ENCODE measurements around the gene CTNND2.

The CTNND2 gene

DNA sequence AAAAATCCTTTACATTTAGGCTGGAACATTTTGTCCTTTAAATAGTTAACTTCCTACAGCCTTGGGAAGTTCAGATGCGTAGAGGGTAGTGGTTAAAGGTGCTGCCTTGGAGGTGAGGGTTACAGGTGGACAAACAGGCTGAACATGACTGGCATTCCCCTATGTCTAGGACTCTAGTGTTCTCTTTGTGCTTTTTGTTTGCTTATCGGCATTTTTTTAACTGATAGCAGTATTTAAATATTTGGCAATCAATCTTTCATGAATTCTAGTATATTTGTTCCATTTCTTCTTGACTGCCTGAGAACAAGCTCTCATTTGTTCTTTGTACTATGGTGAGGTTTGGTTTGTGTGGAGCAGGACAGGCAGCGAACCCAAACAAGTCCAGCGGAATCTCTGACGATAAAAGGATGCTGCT, 307.6 kb downstream of the CTNND2 start:
- no peak for DNase-seq (ENCODE audit: low spot score)
- TF ChIP-seq, protein P1, sequence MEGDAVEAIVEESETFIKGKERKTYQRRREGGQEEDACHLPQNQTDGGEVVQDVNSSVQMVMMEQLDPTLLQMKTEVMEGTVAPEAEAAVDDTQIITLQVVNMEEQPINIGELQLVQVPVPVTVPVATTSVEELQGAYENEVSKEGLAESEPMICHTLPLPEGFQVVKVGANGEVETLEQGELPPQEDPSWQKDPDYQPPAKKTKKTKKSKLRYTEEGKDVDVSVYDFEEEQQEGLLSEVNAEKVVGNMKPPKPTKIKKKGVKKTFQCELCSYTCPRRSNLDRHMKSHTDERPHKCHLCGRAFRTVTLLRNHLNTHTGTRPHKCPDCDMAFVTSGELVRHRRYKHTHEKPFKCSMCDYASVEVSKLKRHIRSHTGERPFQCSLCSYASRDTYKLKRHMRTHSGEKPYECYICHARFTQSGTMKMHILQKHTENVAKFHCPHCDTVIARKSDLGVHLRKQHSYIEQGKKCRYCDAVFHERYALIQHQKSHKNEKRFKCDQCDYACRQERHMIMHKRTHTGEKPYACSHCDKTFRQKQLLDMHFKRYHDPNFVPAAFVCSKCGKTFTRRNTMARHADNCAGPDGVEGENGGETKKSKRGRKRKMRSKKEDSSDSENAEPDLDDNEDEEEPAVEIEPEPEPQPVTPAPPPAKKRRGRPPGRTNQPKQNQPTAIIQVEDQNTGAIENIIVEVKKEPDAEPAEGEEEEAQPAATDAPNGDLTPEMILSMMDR (conservative IDR thresholded peaks at IDR 0.05; ENCODE audit: low read depth) = no peak
- CTCF ChIA-PET = no interaction called here
- H3K27ac ChIP-seq = no peak overlapping the region
- POLR2A ChIA-PET (ENCODE audit: low non-redundant PET) = no interaction called here

DNA sequence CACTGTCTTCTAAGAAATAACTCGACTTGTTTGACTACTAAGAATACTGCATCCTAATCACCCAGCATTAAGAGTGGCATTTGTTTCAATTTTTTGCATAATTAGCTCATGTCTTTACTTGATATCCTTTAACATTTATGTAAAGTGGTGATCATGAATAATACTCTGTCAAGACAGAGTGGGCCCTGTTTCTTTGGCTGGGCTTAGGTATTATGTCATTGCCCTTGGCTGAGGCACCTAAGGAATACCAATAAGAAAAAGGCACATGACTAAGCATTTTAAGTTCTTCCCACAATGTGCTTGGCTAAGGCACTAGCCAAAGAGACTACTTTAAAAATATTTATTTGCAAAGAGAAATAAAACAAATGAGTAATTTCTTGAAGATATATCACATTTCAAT, 308.1 kb downstream of the CTNND2 start:
- POLR2A ChIA-PET (ENCODE audit: low non-redundant PET) = no interaction called here
- DNase-seq (ENCODE audit: low spot score) = no peak
- TF ChIP-seq, protein P1 (conservative IDR thresholded peaks at IDR 0.05; ENCODE audit: low read depth) = no peak
- CTCF ChIA-PET = no interaction called here
- H3K27ac ChIP-seq = no peak overlapping the region

DNA sequence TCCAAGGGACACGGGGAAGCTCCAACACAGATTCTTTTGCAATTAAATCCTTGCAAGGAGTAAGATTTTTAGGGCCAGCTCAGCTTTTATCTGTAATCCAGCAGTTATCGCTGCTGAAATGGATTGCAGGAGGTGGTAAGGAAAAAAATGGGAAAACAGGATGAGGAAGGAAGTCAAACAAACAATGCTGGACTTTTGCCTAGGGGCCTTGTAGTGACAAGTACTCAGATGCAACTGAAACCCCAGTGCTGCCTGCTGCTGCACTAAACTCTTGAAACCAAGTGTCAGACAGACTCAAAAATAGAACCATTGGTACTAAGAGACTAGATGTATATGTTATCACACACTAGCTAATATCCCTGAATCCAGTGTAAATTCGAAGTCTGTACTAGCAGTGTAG, 309.2 kb downstream of the CTNND2 start:
- H3K27ac ChIP-seq = no peak overlapping the region
- no peak for DNase-seq (ENCODE audit: low spot score)
- TF ChIP-seq, protein P1 (conservative IDR thresholded peaks at IDR 0.05; ENCODE audit: low read depth) = no peak
- ChIA-PET CTCF (no interaction called here), POLR2A (ENCODE audit: low non-redundant PET) (no interaction called here)

DNA sequence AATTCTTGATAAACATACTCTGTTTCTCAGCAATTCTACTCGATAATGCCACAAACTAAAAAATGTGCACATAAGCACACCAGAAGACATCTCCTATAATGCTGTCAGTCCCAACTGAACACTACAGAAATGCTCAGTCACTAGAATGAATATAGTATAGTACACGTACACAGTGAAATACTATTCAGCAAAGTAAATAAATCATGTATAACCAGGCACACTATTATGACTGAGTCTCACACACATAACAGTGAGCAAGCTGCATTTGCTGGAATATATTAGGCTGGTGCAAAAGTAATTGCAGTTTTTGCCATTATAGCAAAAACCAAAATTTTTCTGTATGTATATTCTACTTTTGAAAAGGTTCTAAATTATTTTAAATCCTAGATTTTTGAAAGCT, 310.2 kb downstream of the CTNND2 start:
- ChIA-PET POLR2A (ENCODE audit: low non-redundant PET) (no interaction called here), CTCF (no interaction called here)
- H3K27ac ChIP-seq = no peak overlapping the region
- TF ChIP-seq, protein P1 (conservative IDR thresholded peaks at IDR 0.05; ENCODE audit: low read depth) = no peak
- no peak for DNase-seq (ENCODE audit: low spot score)

DNA sequence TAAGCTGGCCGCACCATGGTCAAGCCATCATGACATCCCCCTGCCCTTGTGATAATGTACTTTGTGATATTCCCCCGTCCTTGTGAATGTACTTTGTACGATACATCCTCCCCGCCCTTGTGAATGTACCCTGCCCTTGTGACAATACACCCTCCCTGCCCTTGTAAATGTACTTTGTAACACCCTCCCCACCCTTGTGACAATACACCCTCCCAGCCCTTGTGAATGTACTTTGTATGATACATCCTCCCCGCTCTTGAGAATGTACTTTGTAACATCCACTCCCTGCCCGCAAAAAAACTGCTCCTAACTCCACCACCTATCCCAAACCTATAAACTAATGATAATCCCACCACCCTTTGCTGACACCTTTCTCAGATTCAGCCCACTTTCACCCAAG, 313.8 kb downstream of the CTNND2 start:
- no peak overlapping the region for H3K27ac ChIP-seq
- ChIA-PET POLR2A (ENCODE audit: low non-redundant PET) (no interaction called here), CTCF (no interaction called here)
- TF ChIP-seq, protein P1 (conservative IDR thresholded peaks at IDR 0.05; ENCODE audit: low read depth) = no peak
- no peak for DNase-seq (ENCODE audit: low spot score)

DNA sequence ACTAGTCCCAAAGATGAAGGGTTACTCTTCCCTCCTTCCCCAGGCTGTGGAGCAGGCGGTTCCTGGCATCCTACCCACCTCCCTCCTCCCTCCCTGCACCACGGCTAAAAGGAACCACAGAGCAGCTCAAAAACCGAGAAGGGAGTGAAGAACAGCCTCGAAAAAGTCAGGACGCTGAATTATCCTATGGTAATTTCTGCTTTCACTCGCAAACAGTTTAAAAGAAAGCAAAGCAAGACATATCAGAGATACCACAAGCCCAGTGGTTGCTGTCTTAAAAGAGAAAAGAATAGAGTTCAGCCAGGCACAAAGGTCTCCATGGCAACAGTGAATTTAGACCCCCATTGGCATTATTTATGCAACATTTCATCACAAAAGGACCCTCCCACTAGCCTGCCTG, 315.4 kb downstream of the CTNND2 start:
- H3K27ac ChIP-seq = no peak overlapping the region
- TF ChIP-seq, protein P1 (conservative IDR thresholded peaks at IDR 0.05; ENCODE audit: low read depth) = no peak
- ChIA-PET CTCF (no interaction called here), POLR2A (ENCODE audit: low non-redundant PET) (no interaction called here)
- no peak for DNase-seq (ENCODE audit: low spot score)

DNA sequence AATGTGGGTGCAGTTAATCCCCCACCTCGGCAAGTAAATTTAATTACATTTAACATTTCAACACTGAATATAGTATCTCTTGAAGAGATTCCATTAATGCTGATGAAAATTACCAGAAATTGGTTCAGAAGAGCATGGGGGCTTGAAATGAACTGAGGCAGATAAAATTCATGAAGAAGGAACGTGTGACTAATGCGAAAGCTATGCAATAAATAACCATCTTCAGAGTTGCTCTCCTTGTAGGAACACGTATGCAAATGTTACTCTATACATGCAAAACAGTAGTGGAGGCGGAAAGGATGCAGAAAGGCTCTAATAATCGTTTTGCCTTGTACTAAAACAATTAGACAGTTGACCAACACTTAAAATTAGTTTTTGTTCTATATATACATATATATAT, 320.2 kb downstream of the CTNND2 start:
- TF ChIP-seq, protein P1 (conservative IDR thresholded peaks at IDR 0.05; ENCODE audit: low read depth) = no peak
- DNase-seq (ENCODE audit: low spot score) = peak; percentile 7
- CTCF ChIA-PET = no interaction called here
- POLR2A ChIA-PET (ENCODE audit: low non-redundant PET) = no interaction called here
- H3K27ac ChIP-seq = no peak overlapping the region

Measured in RWPE1 (cell line).